ENCODE measurements around the gene PSEN1. TPM values are rescaled to one million over a fixed set of nuclear protein-coding genes. Genes with fewer than 3 reads are reported as not detected.
A peak's percentile ranks its signal among the peaks of the same experiment; 100 is the strongest.

The PSEN1 gene
- total RNA-seq (2021), result 49.9 TPM in 2 replicates
- long read RNA-seq, full-length matches to known transcripts, result 297 of 376 reads
- long read RNA-seq, partial matches to known transcripts, result 8 of 376 reads
- long read RNA-seq, other reads (novel, unspliced or antisense), result 71 of 376 reads

DNA sequence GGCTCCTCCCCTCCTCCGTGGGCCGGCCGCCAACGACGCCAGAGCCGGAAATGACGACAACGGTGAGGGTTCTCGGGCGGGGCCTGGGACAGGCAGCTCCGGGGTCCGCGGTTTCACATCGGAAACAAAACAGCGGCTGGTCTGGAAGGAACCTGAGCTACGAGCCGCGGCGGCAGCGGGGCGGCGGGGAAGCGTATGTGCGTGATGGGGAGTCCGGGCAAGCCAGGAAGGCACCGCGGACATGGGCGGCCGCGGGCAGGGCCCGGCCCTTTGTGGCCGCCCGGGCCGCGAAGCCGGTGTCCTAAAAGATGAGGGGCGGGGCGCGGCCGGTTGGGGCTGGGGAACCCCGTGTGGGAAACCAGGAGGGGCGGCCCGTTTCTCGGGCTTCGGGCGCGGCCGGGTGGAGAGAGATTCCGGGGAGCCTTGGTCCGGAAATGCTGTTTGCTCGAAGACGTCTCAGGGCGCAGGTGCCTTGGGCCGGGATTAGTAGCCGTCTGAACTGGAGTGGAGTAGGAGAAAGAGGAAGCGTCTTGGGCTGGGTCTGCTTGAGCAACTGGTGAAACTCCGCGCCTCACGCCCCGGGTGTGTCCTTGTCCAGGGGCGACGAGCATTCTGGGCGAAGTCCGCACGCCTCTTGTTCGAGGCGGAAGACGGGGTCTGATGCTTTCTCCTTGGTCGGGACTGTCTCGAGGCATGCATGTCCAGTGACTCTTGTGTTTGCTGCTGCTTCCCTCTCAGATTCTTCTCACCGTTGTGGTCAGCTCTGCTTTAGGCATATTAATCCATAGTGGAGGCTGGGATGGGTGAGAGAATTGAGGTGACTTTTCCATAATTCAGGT lies at the start of gene PSEN1:
PSEN1 (plus strand) TSS at position 121 of the 839 bp plus-strand sequence. CDS start 11,513 bp downstream, outside the sequence.
- Histone ChIP-seq H4K8ac (replicated peaks; ENCODE audit: insufficient read length, low read depth, low read length) (no peak within 1 kb of the TSS), H4K20me1 (ENCODE audit: control insufficient read depth, insufficient read depth, insufficient read length) (no peaks in the 10 kb centered on the region), H3K23ac (ENCODE audit: insufficient read length, low read depth, low read length) (no peak within 1 kb of the TSS), H3K27ac (ENCODE audit: insufficient read length, low read depth, low read length) (no peak within 1 kb of the TSS), H3T11ph (ENCODE audit: low read length) (no peak within 1 kb of the TSS), H3K27me3 (ENCODE audit: insufficient read depth, low read length) (no peaks in the 10 kb centered on the region), H3K4me1 (ENCODE audit: insufficient read depth, low read length) (no peaks in the 10 kb centered on the region; the same call in 1 of the 2 replicates), H3K79me2 (ENCODE audit: insufficient read depth, low read length) (peaks cover 1% of the 10 kb centered on the region; the same call in 1 of the 2 replicates), H3K9ac (ENCODE audit: extremely low read depth, insufficient read length, low read length) (peak within 1 kb of the TSS; percentile 86), H3K4ac (ENCODE audit: low read depth, low read length) (no peak within 1 kb of the TSS), H3K18ac (ENCODE audit: insufficient read length, low read depth, low read length) (peak within 1 kb of the TSS; percentile 91), H3K4me2 (ENCODE audit: insufficient read depth, insufficient read length, low read length) (peak within 1 kb of the TSS; percentile 98), H2AK5ac (ENCODE audit: insufficient read length, low read length) (no peak within 1 kb of the TSS), H3K23me2 (ENCODE audit: insufficient read length, low read depth, low read length, poor library complexity, severe bottlenecking) (peaks cover 13% of the 10 kb centered on the region), H2BK15ac (ENCODE audit: low read depth, low read length) (no peak within 1 kb of the TSS), H4K5ac (ENCODE audit: insufficient read length, low read depth, low read length) (peak within 1 kb of the TSS; percentile 24), H2BK20ac (ENCODE audit: low read depth, low read length, poor library complexity, severe bottlenecking) (no peak within 1 kb of the TSS), H2BK12ac (ENCODE audit: insufficient read length, low read depth, low read length) (no peak within 1 kb of the TSS), H4K91ac (ENCODE audit: insufficient read length, low read depth, low read length) (no peak within 1 kb of the TSS), H3K9me3 (ENCODE audit: control insufficient read depth, low read depth, low read length) (no peaks in the 10 kb centered on the region), H3K56ac (ENCODE audit: insufficient read length, low read depth, low read length) (no peak within 1 kb of the TSS), H3K79me1 (ENCODE audit: insufficient read depth, low read depth, low read length, poor library complexity, severe bottlenecking) (peaks cover 3% of the 10 kb centered on the region), H3K14ac (ENCODE audit: insufficient read depth, low read length) (peak within 1 kb of the TSS; percentile 91), H2BK120ac (ENCODE audit: low read depth, low read length, poor library complexity, severe bottlenecking) (no peak within 1 kb of the TSS), H2BK5ac (ENCODE audit: insufficient read length, low read length) (no peak within 1 kb of the TSS), H2AFZ (ENCODE audit: low read length) (peak within 1 kb of the TSS; percentile 91)
- Mint-ChIP-seq H3K27ac (peak within 1 kb of the TSS; percentile 95 to 100 (median 99)), H3K27me3 (ENCODE audit: low read depth) (peaks cover 2% of the 10 kb centered on the region), H3K9me3 (peaks cover 16 to 18% of the 10 kb centered on the region in 2 experiments), H3K4me3 (peak within 1 kb of the TSS; percentile 93 to 94), H3K36me3 (ENCODE audit: insufficient read depth in 1 of 3, low read depth in 3 of 3) (peaks cover 21 to 29% (median 25%) of the 10 kb centered on the region in 3 experiments), H3K4me1 (peaks cover 7 to 11% of the 10 kb centered on the region in 2 experiments)
- DNase-seq, result peak; percentile 97
- TF ChIP-seq, protein P1, sequence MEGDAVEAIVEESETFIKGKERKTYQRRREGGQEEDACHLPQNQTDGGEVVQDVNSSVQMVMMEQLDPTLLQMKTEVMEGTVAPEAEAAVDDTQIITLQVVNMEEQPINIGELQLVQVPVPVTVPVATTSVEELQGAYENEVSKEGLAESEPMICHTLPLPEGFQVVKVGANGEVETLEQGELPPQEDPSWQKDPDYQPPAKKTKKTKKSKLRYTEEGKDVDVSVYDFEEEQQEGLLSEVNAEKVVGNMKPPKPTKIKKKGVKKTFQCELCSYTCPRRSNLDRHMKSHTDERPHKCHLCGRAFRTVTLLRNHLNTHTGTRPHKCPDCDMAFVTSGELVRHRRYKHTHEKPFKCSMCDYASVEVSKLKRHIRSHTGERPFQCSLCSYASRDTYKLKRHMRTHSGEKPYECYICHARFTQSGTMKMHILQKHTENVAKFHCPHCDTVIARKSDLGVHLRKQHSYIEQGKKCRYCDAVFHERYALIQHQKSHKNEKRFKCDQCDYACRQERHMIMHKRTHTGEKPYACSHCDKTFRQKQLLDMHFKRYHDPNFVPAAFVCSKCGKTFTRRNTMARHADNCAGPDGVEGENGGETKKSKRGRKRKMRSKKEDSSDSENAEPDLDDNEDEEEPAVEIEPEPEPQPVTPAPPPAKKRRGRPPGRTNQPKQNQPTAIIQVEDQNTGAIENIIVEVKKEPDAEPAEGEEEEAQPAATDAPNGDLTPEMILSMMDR (conservative IDR thresholded peaks at IDR 0.05), result no peak
- WGBS (ENCODE audit: extremely low coverage, insufficient read length, low lambda C conversion rate), result no CpG with 5 or more reads among the region's 71 CpGs
